Activated CD4-positive, CD25-positive, alpha-beta regulatory T cell (primary cell): ENCODE data around the gene MIX23.
"Not testable (repeated sequence)": the region's sequence is repeated elsewhere in the genome, so short reads cannot be mapped to it uniquely, and the experiment has no call there.

Experiments used
- DNase-seq, 4 experiments: peaks; one replicate each; lab custom pipeline; 2025; lab: John Stamatoyannopoulos, UW

Gene MIX23

GRCh38 chr3:122392868-122393844, 10.1 kb upstream of the MIX23 start:
- DNase-seq: no peak

- no peak for DNase-seq
Measured at GRCh38 chr3:122391681-122392446, 8.8 kb upstream of the MIX23 start.

DNA sequence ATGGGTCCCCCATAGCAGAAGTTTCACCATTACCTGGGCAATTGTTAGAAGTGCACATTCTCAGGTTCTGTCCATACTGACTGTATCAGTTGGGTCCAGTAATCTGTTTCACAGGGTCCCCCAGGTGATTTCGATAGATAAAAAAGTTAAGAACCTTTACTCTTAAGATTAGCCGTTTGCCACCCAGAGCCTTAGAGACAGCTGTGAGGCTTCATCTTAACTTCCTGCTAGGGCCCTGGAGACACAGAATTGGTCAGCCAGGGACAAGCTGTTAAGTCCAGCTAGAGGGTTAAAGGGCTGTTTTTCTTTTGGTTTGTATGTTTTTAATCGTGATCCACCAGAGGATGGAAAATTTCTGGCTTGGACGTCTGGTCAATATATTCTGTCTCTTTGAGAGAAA, 7.6 kb upstream of the MIX23 start:
- DNase-seq: no peak

- no peak for DNase-seq
Measured at GRCh38 chr3:122389892-122390291, 6.9 kb upstream of the MIX23 start.

- DNase-seq: no peak
Measured at GRCh38 chr3:122389197-122389596, 6.2 kb upstream of the MIX23 start.

DNA sequence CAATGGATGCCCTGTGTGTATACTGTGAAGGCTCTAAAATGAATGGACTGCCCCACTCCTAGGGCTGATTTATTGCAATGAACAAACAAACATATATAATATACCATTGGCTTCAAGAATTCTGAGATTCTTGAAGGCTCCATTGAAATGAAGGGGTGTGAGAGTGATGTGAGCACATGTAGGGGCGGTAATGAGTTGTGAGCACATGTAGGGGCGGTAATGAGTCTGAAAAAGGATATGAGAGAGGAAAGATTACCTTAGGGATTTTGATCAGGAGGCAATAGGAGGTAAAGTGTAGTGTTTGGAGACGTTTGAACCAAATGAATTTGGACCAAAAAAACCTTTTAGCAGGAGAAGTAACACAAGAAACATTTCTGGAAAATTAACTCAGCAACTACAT, 4.7 kb upstream of the MIX23 start:
- no peak for DNase-seq

DNA sequence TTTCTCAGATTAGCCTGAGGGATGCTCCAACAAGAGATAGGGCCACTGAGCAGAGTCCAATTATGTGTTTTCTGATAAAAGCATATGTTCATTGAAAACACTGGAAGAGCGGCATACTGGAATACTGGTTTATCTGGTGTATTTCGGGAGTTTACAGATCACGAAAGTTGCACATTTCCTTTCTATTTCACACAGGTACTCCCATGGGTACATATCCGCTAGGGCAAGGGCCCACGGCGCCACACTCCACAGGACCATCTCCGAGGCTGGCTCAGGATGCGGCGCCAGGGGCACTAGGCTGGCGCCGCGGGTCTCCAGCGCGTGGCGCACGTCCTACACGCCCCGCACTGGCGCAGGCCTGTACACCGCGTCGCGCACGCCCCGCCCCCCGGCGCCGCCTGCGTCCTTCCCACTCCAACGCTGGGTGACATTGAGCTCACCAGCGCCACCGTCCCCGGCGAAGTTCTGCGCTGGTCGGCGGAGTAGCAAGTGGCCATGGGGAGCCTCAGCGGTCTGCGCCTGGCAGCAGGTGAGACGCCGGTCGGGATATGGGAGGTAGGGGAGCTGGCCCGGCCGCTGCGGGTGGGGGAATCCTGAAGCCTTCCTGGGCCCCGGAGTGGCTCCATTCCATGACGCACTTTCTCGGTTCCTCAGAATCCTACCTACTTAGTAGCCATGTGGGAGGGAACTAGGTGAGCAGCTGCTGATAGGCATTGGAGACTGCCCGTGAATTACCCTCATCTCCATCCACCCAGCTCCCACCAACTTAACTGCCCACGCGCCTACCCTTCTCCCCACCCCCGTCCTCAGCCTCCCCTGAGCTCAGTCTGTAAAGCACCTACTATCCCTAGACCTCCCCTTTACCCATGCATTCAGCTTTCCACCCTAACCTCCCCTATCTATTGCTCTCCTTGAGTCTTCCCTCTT, 1.0 kb upstream of the MIX23 start, which contains the start of gene FAM162A:
FAM162A (plus strand) TSS at position 412 of the 927 bp plus-strand sequence; CDS start at position 496, 84 bp downstream.
- peak; percentile 86 to 93 (median 88) for DNase-seq

GRCh38 chr3:122377975-122378374, 5.1 kb downstream of the MIX23 start:
- no peak for DNase-seq

GRCh38 chr3:122374034-122374433, 9.0 kb downstream of the MIX23 start:
- DNase-seq: no peak

- DNase-seq: no peak
Measured at GRCh38 chr3:122366379-122366749, 16.7 kb downstream of the MIX23 start.

- DNase-seq: not testable (repeated sequence)
Measured at GRCh38 chr3:122365582-122366378, 17.3 kb downstream of the MIX23 start.

GRCh38 chr3:122365073-122365472, 18.0 kb downstream of the MIX23 start:
- DNase-seq: no peak

- no peak for DNase-seq
Measured at GRCh38 chr3:122364490-122364889, 18.5 kb downstream of the MIX23 start.

GRCh38 chr3:122362026-122362425, 21.0 kb downstream of the MIX23 start:
- no peak for DNase-seq

GRCh38 chr3:122358703-122359032, 24.4 kb downstream of the MIX23 start:
- no peak for DNase-seq

GRCh38 chr3:122357828-122358702, 25.0 kb downstream of the MIX23 start:
- no peak for DNase-seq

DNA sequence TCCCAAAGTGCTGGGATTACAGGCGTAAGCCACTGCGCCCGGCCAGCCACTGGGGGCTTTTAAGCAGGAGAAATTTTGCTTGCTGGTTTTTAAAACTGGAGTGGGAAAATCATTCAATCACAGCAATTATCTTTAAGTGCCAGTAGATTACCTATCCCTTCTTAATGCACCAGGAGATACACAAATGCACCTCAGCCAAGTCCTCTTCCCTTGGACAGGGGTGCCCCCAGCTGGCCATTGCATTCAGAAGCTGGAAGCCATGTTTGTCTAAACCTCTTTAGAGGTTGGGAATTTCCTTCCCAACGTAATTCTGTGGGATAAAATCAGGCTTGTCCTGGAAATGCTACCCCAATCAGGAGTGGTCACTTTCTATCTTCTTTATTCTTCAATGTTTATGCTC, 26.6 kb downstream of the MIX23 start:
- no peak for DNase-seq

- DNase-seq: no peak
Measured at GRCh38 chr3:122355612-122356011, 27.4 kb downstream of the MIX23 start.

DNA sequence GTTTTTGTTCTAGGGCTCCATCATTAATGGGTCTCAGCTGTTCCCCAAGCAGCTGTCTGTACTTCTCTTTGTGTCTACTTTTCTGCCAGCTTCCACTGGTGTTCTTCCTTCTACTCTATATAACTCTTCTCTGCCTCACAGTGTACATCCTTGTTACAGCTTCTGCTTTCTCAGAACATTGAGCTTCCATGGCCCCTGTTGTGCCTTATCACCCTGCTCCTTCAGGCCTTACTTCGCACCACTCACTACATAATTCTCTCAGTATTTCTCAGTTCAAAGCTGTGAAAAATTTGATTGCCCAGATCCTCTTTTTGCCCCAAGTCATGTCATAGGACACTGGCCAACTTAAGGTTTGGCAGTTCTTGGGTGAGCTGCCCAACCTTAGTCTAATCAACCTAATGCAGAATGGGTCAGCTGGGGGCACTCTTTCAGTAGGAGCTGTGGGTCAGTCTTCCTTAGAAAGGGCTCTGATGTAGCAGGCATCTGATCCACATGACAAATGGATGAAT, 29.1 kb downstream of the MIX23 start:
- no peak for DNase-seq

GRCh38 chr3:122353215-122353614, 29.8 kb downstream of the MIX23 start:
- DNase-seq: no peak
